Lower lobe of right lung (tissue), 2 donors: ENCODE results near the gene PCDH8. TPM values are rescaled to one million over a fixed set of nuclear protein-coding genes. Genes with fewer than 3 reads are reported as not detected.

ENCODE experiments used
- ATAC-seq, 2 donors: fragments of 200-7000 bp; cut with Tn5 transposase; one replicate each; pipeline ENCODE4 v1.9.1; 2020 to 2022; ENCODE audit warnings: mild to moderate bottlenecking in 2 of 2, moderate library complexity in 2 of 2
- DNase-seq: peaks from one replicate; pipeline ENCODE4 v3.0.0-alpha.2; 2020
- H3K27ac ChIP-seq: fragments of 200-600 bp; one replicate; pipeline ENCODE4 v1.8.0; 2022
- H3K27me3 ChIP-seq: fragments of 200-600 bp; one replicate; pipeline ENCODE4 v1.8.0; 2022; ENCODE audit warnings: low read depth
- H3K36me3 ChIP-seq: fragments of 200-600 bp; one replicate; pipeline ENCODE4 v1.8.0; 2022; ENCODE audit warnings: mild to moderate bottlenecking
- H3K4me1 ChIP-seq: fragments of 200-600 bp; one replicate; pipeline ENCODE4 v1.8.0; 2022
- H3K4me3 ChIP-seq: fragments of 200-600 bp; one replicate; pipeline ENCODE4 v1.8.0; 2022; ENCODE audit warnings: mild to moderate bottlenecking
- H3K9me3 ChIP-seq: fragments of 200-600 bp; one replicate; pipeline ENCODE4 v1.8.0; 2022
- intact Hi-C: fragments of 100-400 bp; cut with DNase I; formaldehyde crosslinking; loops from one replicate; pipeline ENCODE4 v1.11.0; 2022
- total RNA-seq: library from RNA; stranded (reverse); fragmentation: NEBNext Ultra II Directional; extraction: Animal tissue kit (Norgen Biotek cat#: 25700); gene quantifications from one replicate; pipeline ENCODE4 v1.2.1, GENCODE V29; 2021
- TF ChIP-seq, protein P1 (sequence below): fragments of 200-600 bp; IDR thresholded peaks from one replicate; pipeline ENCODE4 v1.8.0; 2022; ENCODE audit warnings: antibody characterized with exemption, mild to moderate bottlenecking
- donor health status: DM: no; HTN: yes; CAD: no; lungs with severe emphysema.

Gene PCDH8
- total RNA-seq, 1 donor from 2014 or later, result not detected

DNA sequence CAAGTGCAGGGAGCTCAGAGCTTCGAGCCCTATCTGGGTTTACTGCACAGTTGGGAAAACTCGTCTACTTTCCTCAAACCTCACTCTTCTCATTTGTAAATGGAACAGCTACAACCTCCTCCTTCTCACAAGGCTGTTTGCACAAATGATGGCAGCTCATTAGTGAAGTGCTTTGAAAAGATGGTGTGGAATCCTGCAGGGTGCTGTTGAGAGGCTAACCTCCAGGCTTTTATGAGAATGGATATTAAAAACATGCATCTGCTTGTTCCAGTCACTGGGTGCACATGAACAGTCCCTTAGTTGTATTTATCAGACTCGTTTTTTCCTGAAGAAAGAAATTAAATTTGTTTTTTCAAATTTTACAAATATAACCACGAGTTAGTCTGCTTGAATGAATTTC lies 36.6 kb downstream of the PCDH8 start:
- H3K4me3 ChIP-seq, result no peak overlapping the region
- H3K36me3 ChIP-seq, result no peaks in the 10 kb centered on the region
- no peaks in the 10 kb centered on the region for H3K27me3 ChIP-seq
- ATAC-seq (no peak), DNase-seq (no peak)
- H3K4me1 ChIP-seq, result peaks cover 11% of the 10 kb centered on the region
- intact Hi-C loops, result no loop called here
- no peak overlapping the region for H3K27ac ChIP-seq
- no peaks in the 10 kb centered on the region for H3K9me3 ChIP-seq
- TF ChIP-seq, protein P1, sequence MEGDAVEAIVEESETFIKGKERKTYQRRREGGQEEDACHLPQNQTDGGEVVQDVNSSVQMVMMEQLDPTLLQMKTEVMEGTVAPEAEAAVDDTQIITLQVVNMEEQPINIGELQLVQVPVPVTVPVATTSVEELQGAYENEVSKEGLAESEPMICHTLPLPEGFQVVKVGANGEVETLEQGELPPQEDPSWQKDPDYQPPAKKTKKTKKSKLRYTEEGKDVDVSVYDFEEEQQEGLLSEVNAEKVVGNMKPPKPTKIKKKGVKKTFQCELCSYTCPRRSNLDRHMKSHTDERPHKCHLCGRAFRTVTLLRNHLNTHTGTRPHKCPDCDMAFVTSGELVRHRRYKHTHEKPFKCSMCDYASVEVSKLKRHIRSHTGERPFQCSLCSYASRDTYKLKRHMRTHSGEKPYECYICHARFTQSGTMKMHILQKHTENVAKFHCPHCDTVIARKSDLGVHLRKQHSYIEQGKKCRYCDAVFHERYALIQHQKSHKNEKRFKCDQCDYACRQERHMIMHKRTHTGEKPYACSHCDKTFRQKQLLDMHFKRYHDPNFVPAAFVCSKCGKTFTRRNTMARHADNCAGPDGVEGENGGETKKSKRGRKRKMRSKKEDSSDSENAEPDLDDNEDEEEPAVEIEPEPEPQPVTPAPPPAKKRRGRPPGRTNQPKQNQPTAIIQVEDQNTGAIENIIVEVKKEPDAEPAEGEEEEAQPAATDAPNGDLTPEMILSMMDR, result no peak

DNA sequence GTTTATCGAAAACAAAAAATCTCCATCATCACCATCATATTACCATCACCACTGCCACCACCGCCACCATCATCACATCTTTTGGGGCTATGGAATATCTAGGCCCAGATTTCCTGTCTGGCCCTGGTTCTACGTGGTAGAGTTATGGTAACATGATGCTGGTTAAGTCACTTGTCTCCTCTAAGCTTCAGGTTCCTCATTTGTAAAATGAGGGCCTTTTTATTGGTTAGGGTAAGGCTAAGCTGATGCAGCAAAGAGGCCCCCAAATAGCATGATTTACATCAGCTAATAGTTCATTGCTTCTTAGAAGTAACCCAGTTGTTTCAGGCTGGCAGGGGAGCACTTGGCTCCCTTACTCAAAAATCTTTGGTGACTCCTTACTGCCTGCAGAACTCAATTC lies 37.9 kb downstream of the PCDH8 start:
- Histone ChIP-seq H3K4me1 (peaks cover 11% of the 10 kb centered on the region), H3K36me3 (no peaks in the 10 kb centered on the region), H3K27me3 (no peaks in the 10 kb centered on the region), H3K27ac (no peak overlapping the region), H3K4me3 (no peak overlapping the region), H3K9me3 (no peaks in the 10 kb centered on the region)
- TF ChIP-seq, protein P1, result no peak
- intact Hi-C loops, result no loop called here
- ATAC-seq (no peak), DNase-seq (no peak)

DNA sequence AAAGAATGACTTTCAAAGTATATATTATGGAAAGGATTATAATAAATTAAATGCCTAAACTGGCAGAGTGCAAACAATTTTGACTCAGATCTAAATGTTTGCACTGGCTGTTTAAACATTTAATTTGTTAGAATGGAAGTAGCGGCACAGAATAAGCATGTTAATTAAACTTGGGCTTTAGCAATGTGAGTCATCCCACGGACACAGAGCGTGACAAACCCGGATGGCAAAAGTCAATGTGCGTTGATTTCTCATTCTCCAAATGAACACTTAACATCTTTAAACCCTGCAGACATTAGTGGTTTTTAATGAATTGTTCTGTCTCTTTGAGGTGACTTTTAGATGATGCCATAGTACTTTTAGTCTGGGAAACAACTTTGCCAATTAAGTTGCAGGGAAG lies 38.4 kb downstream of the PCDH8 start:
- ATAC-seq (no peak), DNase-seq (no peak)
- TF ChIP-seq, protein P1, result no peak
- intact Hi-C loops, result no loop called here
- Histone ChIP-seq H3K4me1 (peaks cover 11% of the 10 kb centered on the region), H3K36me3 (no peaks in the 10 kb centered on the region), H3K27ac (no peak overlapping the region), H3K4me3 (no peak overlapping the region), H3K27me3 (no peaks in the 10 kb centered on the region), H3K9me3 (no peaks in the 10 kb centered on the region)

DNA sequence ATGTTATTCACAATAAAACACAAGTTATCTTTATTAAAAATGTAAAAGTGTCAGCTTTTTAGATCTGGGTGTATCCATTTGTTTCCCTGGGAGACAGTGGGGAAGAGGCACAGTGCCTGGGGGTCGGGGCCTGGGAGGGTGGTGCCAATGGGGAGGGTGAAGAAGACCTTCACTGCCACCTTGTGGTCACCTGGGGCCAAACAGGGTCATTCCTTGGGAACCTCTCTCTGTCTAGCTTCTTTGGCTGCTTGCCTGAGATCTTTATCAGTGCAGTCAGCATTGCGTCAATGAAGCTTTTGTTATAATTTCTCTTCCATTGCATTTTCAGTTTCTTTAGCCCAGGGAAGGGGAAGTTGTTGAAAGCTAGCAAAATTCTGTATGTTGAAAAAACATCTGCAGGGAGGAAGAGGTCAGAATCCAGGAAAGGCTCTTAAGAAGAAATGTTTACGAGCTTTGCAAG lies 39.1 kb downstream of the PCDH8 start:
- ATAC-seq, result peak; percentile 73 to 85
- intact Hi-C loops, result no loop called here

DNA sequence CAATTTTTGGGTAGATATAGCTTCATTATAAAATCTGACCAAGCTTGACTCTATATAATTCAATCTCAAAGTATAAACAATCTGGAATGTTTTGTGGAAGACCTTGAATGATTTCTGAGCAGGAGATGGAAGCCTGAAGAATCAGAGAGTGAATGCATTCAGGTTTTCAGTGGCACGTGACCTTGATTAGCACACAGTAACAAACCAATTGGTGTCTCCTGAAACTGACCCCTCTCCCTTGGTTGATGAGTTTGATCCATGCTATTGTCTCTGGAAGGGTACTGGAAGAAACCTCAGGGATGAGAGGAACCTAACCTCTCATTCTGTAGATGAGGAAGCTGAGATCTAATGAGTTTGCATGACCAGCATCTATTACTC lies 39.6 kb downstream of the PCDH8 start:
- intact Hi-C loops, result no loop called here
- H3K27me3 ChIP-seq, result no peaks in the 10 kb centered on the region
- no peak for ATAC-seq
- H3K4me1 ChIP-seq, result peaks cover 11% of the 10 kb centered on the region
- DNase-seq, result no peak
- no peaks in the 10 kb centered on the region for H3K36me3 ChIP-seq
- TF ChIP-seq, protein P1, result no peak
- H3K27ac ChIP-seq, result no peak overlapping the region
- no peaks in the 10 kb centered on the region for H3K9me3 ChIP-seq
- H3K4me3 ChIP-seq, result no peak overlapping the region

More for the DNA sequence above, 39.1 kb downstream of the PCDH8 start:
- Histone ChIP-seq H3K27me3 (no peaks in the 10 kb centered on the region), H3K4me1 (peaks cover 11% of the 10 kb centered on the region), H3K4me3 (no peak overlapping the region), H3K36me3 (no peaks in the 10 kb centered on the region), H3K27ac (no peak overlapping the region), H3K9me3 (no peaks in the 10 kb centered on the region)
- TF ChIP-seq, protein P1, result peak; percentile 52
- DNase-seq, result peak; percentile 68

DNA sequence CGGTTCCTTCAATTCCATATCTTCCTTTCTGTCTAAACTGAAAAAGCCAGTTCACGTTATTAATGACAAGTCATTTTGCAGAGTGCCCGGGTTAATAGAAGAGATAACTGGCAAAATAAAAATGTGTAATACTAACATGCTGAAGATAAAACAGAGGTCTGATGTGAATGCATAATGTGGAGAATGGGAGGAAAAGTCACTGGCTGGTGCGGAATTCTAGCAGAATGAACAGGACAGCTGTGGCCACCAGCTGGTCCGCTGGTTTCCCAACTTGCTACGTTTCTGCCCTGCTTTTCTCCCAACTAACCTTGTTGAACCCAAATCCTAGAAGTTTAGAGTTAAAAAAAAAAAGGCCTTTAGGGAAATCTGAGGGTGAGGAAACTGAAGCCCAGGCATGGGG lies 42.4 kb downstream of the PCDH8 start:
- Histone ChIP-seq H3K27ac (no peak overlapping the region), H3K9me3 (no peaks in the 10 kb centered on the region), H3K4me3 (no peak overlapping the region), H3K27me3 (no peaks in the 10 kb centered on the region), H3K36me3 (no peaks in the 10 kb centered on the region), H3K4me1 (peaks cover 11% of the 10 kb centered on the region)
- intact Hi-C loops, result no loop called here
- TF ChIP-seq, protein P1, result no peak
- ATAC-seq (no peak), DNase-seq (no peak)
